ENCODE results near the gene THRSP. TPM values are rescaled to one million over a fixed set of nuclear protein-coding genes. Genes with fewer than 3 reads are reported as not detected.

The THRSP gene
- total RNA-seq, 1 donor from 2014 or later, result not detected

DNA sequence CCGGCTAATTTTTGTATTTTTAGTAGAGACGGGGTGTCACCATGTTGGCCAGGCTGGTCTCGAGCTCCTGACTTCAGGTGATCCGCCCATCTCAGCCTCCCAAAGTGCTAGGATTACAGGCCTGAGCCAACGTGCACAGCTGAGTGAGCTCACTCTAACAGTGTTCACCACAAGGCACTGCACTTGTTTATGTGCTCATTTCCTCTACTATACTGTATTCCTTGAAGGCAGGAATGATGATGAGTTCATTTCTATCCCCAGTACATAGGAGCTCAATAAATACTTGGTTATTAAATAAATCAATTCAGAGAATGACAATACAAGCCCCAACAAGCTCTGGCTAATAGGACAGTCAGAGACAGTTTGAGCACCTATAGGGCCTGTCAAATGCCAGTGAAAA is 46.7 kb downstream of the THRSP start:
- Histone ChIP-seq H3K9me3 (no peaks in the 10 kb centered on the region), H3K4me3 (no peak overlapping the region), H3K4me1 (no peaks in the 10 kb centered on the region), H3K27me3 (no peaks in the 10 kb centered on the region), H3K36me3 (peaks cover 57% of the 10 kb centered on the region), H3K27ac (no peak overlapping the region)
- TF ChIP-seq, protein P1, sequence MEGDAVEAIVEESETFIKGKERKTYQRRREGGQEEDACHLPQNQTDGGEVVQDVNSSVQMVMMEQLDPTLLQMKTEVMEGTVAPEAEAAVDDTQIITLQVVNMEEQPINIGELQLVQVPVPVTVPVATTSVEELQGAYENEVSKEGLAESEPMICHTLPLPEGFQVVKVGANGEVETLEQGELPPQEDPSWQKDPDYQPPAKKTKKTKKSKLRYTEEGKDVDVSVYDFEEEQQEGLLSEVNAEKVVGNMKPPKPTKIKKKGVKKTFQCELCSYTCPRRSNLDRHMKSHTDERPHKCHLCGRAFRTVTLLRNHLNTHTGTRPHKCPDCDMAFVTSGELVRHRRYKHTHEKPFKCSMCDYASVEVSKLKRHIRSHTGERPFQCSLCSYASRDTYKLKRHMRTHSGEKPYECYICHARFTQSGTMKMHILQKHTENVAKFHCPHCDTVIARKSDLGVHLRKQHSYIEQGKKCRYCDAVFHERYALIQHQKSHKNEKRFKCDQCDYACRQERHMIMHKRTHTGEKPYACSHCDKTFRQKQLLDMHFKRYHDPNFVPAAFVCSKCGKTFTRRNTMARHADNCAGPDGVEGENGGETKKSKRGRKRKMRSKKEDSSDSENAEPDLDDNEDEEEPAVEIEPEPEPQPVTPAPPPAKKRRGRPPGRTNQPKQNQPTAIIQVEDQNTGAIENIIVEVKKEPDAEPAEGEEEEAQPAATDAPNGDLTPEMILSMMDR (IDR thresholded peaks at IDR 0.05), result no peak
- ATAC-seq, result no peak
- intact Hi-C loops (cut with DNase I), result no loop called here
- DNase-seq, result no peak

DNA sequence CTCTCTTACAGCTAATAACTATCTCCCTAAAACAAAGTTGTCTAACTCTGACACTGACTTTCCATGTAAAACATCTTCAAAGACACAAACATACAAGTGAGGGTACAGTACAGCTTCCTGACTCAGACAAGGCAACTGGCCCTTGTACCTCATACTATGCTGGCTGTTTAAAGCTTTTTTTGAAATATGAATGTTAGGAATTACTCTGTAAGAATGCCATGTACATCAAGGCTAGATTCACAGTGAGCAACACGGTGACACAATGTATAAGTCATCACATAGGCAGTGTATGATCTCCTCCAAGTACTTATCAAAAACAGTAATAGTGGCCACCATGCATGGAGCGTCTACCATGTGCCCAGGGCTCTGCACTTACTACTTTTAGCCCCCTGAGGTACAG is 47.2 kb downstream of the THRSP start:
- intact Hi-C loops (cut with DNase I), result no loop called here
- Histone ChIP-seq H3K4me1 (no peaks in the 10 kb centered on the region), H3K9me3 (no peaks in the 10 kb centered on the region), H3K27me3 (no peaks in the 10 kb centered on the region), H3K27ac (no peak overlapping the region), H3K36me3 (peaks cover 57% of the 10 kb centered on the region), H3K4me3 (no peak overlapping the region)
- TF ChIP-seq, protein P1 (IDR thresholded peaks at IDR 0.05), result no peak
- ATAC-seq, result no peak
- no peak for DNase-seq

DNA sequence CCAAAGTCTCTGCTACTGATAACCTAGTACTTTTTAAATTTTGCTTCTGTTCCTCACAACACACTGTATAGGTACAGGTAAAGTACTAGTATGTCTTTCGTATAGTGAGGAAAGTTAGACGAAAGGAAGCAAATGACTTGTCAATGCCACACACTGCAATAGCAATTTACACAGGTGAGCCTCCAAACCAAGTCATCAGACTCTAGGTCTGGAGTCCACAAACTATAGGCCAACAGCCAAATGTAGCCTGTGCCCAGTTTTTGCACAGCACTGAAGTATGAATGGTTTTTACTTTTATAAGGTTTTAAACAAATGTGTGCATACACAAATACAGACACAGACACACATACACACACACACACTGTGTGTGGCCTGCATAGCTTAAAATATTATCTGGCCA is 47.6 kb downstream of the THRSP start:
- DNase-seq (no peak), ATAC-seq (no peak)
- no peaks in the 10 kb centered on the region for H3K4me1 ChIP-seq
- no peak overlapping the region for H3K4me3 ChIP-seq
- TF ChIP-seq, protein P1 (IDR thresholded peaks at IDR 0.05), result no peak
- H3K27ac ChIP-seq, result no peak overlapping the region
- H3K9me3 ChIP-seq, result no peaks in the 10 kb centered on the region
- H3K27me3 ChIP-seq, result no peaks in the 10 kb centered on the region
- intact Hi-C loops (cut with DNase I), result no loop called here
- peaks cover 56% of the 10 kb centered on the region for H3K36me3 ChIP-seq

DNA sequence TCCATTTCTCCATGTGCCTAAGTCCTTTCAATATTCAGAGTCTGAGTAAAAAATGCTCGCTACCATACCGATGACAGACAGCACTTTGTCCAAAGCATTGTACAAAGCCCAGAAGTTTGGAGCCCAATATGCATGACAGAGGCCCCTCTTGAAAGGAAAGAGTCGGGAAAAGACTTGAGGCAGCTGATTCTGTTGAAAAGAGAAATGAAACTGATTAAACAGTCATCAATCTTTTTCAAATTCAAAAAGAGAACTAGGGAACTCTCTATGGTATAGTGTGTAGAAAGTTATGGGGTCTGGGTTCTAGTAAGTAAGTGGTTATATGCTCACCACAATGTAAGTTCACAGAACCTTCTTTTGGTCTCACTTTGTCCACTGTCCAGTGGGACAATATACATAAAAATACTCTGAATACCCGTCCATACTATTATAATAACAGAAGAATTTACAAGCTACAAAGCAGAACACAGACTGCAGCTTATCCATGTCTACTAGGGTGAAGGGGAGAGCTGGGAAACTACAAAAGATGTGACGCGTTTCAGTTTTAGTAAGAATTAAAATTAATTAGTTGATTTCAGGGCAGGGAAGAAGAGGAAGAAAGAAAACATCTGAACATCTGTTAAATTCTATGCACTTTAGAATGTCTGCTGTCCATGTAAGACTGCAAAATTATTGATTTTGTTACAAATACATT is 49.1 kb downstream of the THRSP start:
- intact Hi-C loops (cut with DNase I), result no loop called here
- Histone ChIP-seq H3K27me3 (no peaks in the 10 kb centered on the region), H3K4me1 (no peaks in the 10 kb centered on the region), H3K4me3 (no peak overlapping the region), H3K27ac (no peak overlapping the region), H3K9me3 (no peaks in the 10 kb centered on the region), H3K36me3 (peaks cover 49% of the 10 kb centered on the region)
- no peak for ATAC-seq
- DNase-seq, result no peak
- TF ChIP-seq, protein P1 (IDR thresholded peaks at IDR 0.05), result no peak

Other genes starting within 250 kb of the THRSP start
- gene RSF1, start 243.1 kb upstream of the THRSP start, total RNA-seq, result 62.5 TPM
- 27.3 TPM for gene AAMDC, start 242.7 kb upstream of the THRSP start, total RNA-seq
- 35.9 TPM for gene INTS4, start 69.2 kb upstream of the THRSP start, total RNA-seq
- 13.6 TPM for gene KCTD14, start 40.6 kb upstream of the THRSP start, total RNA-seq
- 140 TPM for gene NDUFC2, start 16.0 kb downstream of the THRSP start, total RNA-seq
- 31.5 TPM for gene ALG8, start 75.8 kb downstream of the THRSP start, total RNA-seq
- 10.9 TPM for gene KCTD21, start 124.8 kb downstream of the THRSP start, total RNA-seq
- 7.1 TPM for gene USP35, start 125.1 kb downstream of the THRSP start, total RNA-seq

Measured in upper lobe of right lung (tissue), 1 donor.